ENCODE measurements around the gene LASP1NB.

Gene LASP1NB

DNA sequence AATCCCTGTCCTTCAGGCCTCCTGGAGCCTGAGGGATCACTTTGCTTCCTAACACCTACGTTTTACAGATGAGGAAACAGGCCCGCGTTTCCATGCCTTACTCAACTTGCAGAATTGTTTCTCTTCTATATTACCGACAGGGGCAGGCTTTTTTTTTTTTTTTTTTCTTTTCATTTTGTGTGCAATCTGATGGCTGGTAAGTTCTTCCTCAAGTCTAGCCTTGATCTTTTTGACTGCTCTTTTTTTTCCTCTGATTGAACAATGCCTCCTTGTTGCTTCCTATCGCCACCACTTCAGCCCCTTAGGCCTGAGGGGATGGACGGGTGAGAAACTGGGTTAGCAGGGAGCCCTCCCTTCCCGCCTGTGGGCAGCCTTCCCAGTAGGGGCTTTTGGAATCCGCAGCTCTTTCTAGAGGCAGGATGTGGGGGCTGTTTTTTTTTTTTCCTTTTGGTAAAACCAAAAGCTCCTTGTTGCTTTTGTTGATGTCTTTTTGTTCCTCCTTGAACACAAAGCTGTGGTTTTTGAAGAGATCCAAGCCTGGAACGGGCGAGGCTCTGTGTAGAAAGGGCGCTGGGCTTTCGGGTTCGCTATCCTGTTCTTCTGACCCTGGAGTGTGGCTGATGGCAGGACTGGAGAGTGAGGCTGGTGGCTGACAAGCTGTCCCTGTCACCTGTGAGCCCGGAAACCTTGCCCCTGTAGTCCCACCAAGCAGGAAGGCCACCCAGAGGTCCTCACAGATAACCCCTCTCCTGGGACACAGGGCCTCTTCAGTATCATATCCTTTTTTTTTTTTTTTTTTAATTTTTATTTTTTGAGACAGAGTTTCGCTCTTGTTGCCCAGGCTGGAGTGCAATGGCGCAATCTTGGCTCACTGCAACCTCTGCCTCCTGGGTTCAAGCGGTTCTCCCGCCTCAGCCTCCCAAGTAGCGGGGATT, 41.6 kb upstream of the LASP1NB start:
- TF ChIP-seq, protein P1, sequence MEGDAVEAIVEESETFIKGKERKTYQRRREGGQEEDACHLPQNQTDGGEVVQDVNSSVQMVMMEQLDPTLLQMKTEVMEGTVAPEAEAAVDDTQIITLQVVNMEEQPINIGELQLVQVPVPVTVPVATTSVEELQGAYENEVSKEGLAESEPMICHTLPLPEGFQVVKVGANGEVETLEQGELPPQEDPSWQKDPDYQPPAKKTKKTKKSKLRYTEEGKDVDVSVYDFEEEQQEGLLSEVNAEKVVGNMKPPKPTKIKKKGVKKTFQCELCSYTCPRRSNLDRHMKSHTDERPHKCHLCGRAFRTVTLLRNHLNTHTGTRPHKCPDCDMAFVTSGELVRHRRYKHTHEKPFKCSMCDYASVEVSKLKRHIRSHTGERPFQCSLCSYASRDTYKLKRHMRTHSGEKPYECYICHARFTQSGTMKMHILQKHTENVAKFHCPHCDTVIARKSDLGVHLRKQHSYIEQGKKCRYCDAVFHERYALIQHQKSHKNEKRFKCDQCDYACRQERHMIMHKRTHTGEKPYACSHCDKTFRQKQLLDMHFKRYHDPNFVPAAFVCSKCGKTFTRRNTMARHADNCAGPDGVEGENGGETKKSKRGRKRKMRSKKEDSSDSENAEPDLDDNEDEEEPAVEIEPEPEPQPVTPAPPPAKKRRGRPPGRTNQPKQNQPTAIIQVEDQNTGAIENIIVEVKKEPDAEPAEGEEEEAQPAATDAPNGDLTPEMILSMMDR (IDR thresholded peaks at IDR 0.05; ENCODE audit: low read depth, low read length) = peak; percentile 21
- no peak overlapping the region for H3K4me3 ChIP-seq (replicated peaks in 1 of 2; ENCODE audit: low read depth in 2 of 2, low read length in 2 of 2)
- DNase-seq (ENCODE audit: low read depth in 2 of 2) = peak; percentile 54 to 56

DNA sequence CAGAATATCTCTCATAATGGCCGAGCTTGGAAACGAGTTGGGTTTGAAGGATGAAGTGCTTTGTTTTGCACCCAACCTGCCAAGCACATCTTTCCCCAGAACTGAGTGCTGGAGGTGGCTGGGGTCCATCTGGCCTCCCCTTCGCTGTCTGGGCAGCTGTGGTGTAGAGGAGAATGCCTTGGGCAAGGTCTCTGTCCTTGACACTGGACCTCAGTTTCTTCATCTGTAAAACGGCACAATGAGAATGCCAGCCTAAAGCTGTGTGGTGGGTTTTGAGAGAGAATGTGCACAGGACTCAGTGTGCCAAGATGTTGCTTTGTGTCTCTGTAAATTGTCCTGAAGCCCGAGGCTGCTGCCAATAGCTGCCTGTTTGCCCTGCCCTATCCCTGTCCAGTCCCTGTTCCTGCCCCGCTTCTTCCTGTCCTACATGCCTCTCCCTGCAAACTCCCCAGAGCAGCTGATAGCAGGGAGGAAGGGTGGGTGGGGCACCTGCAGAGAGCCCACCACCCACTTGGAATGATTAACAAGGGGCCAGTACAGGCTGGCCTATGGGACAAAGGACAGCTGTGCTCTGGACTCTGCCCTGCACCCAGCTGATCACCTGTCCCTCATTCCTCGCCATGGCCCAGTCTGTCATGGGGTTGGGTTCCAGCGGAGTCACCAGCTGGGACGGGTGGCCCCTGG, 40.2 kb upstream of the LASP1NB start:
- TF ChIP-seq, protein P1 (IDR thresholded peaks at IDR 0.05; ENCODE audit: low read depth, low read length) = no peak
- no peak for DNase-seq (ENCODE audit: low read depth in 2 of 2)
- no peak overlapping the region for H3K4me3 ChIP-seq (replicated peaks in 1 of 2; ENCODE audit: low read depth in 2 of 2, low read length in 2 of 2)

DNA sequence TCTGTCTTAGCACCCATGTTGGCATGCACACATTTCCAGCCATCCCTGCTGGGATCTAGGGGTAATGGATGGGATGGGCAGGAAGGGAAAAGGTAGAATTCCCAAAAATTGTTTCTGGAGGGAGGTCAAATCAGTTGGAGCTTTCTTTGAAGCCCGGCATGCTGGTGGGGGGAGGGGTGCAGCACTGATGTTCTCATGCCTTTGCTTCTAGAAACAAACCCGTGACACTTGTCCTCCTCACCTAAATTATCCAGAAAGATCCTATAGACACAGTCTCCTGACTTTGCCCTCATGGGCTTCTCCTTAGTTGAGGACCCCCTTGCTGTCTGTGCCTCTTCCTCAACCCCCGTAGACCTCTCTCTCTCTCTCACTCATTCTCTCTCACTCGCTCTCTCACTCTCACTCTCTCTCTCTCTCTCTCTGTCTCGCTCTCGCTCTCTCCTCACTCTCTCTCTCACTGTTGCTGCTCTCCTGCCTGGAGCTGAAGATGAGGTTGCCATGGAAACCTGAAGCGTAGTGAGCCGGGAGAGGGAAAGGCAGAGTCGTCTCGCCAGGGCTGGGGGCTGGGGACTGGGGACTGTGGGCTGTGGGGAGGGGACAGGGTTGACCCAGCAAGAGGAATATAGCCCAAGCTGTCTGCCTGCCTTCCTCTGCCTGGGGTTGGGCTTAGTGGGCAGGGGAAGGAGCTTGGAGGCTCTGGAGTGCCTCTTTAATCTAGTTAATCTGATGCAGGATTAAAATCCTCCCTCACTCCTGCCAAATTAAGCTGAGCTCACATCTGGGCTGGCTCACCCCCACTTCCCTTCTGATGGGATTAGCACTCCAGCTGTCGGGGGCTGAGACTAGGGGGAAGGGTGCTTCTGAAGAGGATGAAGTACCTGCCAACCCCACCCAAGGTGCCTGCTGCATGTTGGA, 39.4 kb upstream of the LASP1NB start:
- no peak overlapping the region for H3K4me3 ChIP-seq (replicated peaks in 1 of 2; ENCODE audit: low read depth in 2 of 2, low read length in 2 of 2)
- TF ChIP-seq, protein P1 (IDR thresholded peaks at IDR 0.05; ENCODE audit: low read depth, low read length) = no peak
- peak in 1 of 2 donors; percentile 35 for DNase-seq (ENCODE audit: low read depth in 2 of 2)

DNA sequence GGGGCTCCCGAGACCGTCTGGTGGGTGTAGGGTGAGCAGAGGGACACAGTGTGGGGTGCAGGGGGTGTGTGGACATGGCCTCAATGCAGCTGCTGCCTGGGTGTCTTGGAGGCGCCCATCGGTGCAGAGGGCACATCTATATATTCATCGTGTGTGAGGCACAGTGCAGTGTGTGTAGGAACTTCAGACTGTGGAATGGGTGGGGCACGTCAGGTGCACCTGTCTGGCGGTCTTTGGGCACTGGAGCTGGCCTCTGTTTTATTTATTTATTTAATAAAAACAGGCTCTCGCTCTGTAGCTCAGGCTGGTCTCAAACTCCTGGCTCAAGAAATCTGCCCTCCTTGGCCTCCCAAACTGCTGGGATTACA, 38.8 kb upstream of the LASP1NB start:
- H3K4me3 ChIP-seq (replicated peaks in 1 of 2; ENCODE audit: low read depth in 2 of 2, low read length in 2 of 2) = no peak overlapping the region
- TF ChIP-seq, protein P1 (IDR thresholded peaks at IDR 0.05; ENCODE audit: low read depth, low read length) = no peak
- DNase-seq (ENCODE audit: low read depth in 2 of 2) = no peak

DNA sequence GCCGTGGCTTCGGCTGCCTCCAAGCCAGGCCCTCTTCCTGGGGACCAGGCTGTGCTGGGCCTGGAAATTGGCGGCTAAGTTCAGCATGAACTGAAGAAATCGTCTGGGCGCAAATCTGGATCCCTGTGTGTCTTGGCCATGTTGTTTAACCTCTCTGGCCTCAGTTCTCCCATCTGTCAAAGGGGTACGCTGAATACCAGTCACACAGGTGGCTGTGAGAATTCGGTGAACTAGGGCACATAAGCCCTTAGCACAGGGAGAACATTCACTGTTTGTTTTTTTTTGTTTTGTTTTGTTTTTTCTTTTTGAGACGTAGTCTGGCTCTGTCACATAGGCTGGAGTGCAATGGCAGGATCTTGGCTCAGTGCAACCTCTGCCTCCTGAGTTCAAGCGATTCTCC, 36.6 kb upstream of the LASP1NB start:
- H3K4me3 ChIP-seq (replicated peaks in 1 of 2; ENCODE audit: low read depth in 2 of 2, low read length in 2 of 2) = no peak overlapping the region
- TF ChIP-seq, protein P1 (IDR thresholded peaks at IDR 0.05; ENCODE audit: low read depth, low read length) = no peak
- no peak for DNase-seq (ENCODE audit: low read depth in 2 of 2)

DNA sequence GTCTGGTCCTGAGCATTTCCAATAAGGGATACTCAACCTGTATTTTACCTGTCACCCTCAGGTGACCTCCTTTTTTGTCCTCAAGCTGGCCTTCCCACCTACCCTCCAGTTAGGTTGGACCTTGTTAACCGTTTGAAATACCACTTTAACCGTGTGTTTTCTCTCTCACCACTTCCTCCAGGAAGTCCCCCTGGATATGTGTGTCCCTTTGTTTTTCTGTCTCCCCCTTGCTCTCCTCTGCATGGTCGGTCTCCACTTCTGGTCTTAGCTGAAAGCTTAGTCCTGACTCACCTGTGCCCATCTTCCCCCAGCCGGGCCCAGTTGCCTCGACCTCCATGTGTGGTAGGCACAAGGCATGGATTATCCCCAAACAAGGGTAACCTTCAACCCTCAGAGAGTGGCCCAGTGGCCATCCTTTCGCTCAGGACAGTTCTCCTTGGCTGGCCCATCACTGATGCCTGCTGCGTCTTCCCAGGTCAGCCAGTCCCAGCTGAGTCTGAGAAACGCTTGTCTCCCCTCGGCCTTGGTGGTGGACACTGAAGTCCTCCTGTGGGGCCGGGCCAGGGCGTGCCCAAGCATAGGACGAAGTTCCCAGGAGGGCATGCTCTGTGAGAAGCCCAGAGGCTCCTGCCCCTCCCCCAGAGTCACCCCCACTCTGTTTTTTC, 35.5 kb upstream of the LASP1NB start:
- no peak overlapping the region for H3K4me3 ChIP-seq (replicated peaks in 1 of 2; ENCODE audit: low read depth in 2 of 2, low read length in 2 of 2)
- DNase-seq (ENCODE audit: low read depth in 2 of 2) = no peak
- TF ChIP-seq, protein P1 (IDR thresholded peaks at IDR 0.05; ENCODE audit: low read depth, low read length) = no peak
